Lung microvascular endothelial cell (primary cell): ENCODE data around the gene RANBP3. TPM values are rescaled to one million over a fixed set of nuclear protein-coding genes. Genes with fewer than 3 reads are reported as not detected.

ENCODE experiments used
- DNase-seq, 2 donors: peaks; one replicate each; pipeline versions ENCODE4 v3.0.0 to v3.0.0-alpha.2; 2010; ENCODE audit warnings: low read depth in 2 of 2
- total RNA-seq: library from RNA; depleted of rRNA; stranded (reverse); fragments of >200 nt; gene quantifications from 2 replicates; pipeline ENCODE4 v1.2.1, GENCODE V29; 2014

RANBP3 gene
- total RNA-seq, 1 donor from 2014 or later: 25.4 TPM

DNA sequence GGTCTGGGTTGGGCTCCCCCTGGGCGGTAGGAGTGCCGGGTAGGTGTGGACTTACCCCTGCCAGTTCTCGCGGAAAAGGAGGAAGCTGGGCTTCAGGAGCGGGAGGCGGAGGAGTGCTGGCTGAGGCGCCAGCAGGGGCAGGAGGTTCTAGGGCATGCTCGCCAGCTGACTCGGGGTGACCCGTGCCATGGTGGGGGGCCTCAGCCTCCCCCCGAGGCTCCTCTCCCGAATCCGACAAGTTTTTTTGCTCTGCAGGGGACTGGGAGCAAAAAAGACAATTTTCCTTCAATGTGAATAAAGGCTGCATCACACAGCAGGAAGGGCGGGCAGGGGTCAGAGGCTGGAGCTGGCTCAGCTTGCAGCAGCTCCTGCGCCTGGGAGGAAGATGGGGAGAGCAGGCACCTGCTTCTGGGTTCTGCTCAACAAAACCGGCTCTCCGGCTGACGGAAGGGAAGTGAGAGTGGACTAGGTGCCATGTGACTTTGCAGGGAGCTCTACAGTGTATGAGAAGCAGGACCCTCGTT is 26.5 kb downstream of the RANBP3 start:
- peak; percentile 19 to 38 for DNase-seq

DNA sequence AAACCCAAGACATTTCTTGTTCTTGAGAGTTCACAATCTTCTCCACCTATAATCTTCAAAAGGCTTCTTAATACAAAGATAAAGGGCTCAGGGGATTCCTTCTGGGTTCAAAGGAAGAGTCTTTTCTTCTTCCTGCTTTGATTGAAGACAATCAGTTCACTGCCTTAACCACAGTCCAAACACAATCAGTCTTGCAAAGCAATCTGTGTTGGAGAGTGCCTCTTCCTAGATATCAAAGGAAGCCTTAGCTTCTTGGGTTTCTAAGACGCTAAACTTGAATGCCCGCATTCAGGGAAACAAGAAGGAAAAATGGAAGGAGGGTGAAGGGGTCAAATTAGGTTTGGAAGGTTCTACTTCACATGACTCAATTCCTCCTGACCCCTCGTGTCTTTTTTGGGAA is 27.2 kb downstream of the RANBP3 start:
- no peak for DNase-seq

DNA sequence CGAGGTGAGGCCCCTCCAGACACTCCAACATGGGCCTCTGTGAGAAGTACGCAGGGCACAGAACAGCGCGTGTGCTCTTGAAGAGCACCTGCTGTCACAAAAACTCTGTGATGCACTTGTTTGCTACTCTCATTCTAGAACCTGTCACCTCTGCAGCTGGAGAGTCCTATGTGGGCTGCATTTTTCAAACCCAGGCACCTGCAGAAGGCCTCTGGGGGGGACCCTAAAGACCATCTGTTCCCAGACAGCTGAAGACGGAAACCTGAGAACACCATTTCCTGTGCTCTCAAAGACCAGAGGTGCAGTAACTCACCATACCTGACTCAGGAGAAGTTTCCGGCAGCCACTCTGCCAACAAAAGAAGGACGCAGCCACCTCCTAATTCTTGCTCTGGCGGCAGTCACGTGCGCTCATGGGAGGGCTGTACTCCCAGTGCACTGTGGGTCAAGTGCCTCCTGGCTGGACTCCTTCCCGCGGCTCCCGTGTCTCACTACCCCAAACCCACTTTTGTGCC is 28.1 kb downstream of the RANBP3 start:
- DNase-seq: no peak

DNA sequence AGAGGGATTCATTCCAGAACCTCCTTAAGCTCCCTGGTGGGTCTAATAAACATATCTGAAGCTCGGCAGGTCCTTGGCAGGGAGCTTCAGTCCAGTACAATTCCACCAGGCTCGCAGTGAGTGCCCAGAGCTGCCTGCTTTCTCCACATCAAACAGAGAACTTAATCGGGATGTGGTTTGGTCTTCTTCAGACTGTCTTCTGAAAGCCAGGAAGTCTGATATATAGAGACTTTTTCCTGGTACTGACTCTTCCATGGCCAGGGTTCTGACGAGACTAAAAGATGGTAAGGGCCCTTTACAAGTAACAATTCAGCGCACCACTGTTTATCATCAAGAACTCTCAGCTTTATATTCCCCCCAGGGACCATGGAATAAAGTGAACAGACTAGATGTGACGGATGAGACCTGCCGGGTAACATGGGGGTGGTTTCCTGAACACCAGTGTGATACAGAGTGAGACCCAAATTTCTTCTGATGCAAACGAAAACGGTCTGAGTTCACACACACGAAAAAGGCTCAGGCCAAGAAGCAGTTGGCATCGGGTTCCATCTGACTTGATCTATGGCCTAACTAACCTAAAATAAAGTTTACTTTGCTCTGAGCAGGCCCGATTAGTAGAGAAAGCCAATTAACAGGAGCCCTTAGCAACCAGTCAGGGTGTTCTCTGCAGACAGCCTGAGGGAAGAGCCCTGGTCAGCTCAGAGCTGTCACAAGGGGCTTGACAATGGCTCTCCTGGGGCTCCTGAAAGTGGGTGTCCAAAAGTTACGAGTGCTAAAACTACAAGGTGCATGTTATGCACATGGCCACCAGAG is 29.0 kb downstream of the RANBP3 start:
- DNase-seq: no peak

DNA sequence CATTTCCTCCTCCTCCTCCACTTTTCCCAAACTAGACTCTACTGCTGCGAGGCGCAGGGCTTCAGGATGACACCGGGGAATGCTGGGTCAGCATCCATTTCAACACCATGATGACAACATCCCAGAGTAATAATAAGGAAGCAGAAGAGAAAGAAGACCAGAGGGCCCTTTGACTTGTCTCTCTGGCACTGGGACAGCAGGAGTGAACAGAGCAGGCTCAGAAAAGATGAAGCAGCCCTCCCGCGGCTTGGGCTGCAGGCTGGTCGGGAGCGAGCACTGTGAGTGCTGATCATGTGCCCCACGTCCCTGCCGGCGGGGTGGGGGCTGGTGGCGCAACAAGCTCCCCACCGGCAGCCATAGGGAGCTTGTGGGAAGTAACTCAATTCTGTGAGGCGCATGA is 30.5 kb downstream of the RANBP3 start:
- no peak for DNase-seq

DNA sequence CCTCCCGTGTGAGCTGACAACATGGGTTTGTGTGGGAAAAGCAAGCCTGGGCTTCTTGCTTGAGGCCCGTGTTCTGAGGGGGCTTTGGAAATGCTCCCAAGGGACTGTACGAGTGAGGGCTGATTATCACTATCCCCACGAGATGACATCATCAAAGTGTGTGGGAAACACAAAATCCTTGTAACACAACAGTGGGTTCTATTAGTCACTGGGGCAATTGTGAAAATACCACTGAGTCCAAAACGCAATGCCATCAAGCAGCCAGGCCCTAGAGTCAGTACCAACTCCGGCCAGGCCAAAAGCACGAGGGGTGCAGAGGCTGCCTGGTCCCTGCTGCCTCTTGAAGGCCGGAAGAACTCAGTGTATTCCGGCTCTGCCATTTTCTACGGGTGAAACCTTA is 34.3 kb downstream of the RANBP3 start:
- no peak for DNase-seq

DNA sequence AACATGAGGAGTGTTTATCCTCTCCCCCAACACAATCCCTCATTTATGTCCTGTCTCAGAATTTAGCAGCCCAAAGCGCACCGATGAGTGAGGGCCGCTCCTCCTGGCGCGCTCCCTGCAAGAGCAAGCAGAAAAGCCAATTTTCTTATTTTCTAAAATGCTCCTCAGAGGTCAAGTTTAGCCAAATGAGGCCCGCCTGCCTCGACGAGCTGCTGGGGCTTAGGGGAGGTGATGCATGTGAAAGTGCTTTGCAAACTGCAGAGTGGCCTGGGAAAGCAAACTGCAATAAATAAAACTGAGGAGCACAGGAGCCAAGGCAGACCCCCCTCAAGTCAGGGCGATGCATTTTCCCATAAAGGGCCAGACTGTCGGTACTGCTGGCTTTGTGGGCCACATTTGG is 34.9 kb downstream of the RANBP3 start:
- no peak for DNase-seq

DNA sequence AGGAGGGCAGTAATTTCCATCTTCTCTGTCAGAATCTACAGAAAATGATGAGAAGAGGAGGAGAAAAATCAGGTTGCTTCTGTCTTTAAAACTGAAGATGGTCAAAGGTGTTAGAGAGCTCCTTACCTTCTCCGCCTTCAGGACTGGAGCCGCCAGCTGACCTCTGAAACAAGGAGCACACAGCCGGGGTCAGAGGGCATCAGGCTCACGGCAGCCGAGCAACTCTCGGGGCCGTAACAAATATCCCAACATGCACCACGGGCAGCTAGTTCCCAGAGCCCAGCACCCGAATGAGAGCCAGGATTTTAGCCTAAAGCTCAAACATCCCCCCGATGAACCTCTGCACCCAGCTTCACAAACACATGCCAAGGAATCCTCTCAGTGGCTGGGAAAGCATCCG is 36.3 kb downstream of the RANBP3 start:
- DNase-seq: no peak

DNA sequence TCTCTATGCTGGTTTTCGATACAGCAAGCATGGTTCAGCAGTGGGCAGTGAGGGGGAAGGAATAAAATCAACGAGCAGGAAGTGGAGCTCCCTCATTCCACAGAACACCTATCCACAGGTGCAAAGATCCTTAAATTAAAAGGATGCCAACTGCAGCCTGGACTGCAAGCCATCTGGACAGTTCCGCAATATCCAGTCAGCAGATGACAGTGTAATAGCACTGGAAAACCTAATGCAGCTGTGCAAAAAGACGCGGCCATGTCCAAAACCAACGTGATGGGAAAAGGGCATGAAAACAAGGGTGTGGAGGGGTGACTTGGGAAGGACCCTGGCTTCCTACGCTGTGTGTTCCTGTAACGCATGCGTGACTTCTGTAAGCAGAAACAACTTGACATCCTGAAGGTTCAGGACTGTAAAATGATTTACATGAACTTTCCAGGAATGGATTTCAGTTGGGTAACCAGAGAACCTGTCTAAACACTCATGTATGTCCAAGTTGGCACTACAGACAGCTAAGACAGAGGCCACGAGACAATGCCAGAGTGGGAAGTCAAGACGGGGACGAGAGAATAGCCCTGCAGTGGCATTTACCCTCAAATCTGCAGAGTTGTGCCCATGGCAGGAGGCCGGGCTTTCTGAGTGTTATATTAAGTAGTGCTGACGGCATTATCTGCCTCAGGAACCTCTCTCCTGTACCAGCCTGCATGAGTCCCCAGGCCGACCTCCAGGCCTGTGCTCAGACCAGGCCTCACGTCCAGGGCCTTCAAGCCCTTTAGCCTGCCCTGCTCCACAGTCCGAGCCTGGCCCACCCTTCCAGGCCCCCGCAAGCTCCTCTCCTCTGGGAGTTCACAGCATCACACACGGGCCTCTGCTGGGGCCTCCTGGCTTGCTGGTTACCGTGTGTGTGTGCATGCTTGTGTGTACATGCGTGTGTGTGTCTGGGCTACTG is 37.4 kb downstream of the RANBP3 start:
- no peak for DNase-seq

DNA sequence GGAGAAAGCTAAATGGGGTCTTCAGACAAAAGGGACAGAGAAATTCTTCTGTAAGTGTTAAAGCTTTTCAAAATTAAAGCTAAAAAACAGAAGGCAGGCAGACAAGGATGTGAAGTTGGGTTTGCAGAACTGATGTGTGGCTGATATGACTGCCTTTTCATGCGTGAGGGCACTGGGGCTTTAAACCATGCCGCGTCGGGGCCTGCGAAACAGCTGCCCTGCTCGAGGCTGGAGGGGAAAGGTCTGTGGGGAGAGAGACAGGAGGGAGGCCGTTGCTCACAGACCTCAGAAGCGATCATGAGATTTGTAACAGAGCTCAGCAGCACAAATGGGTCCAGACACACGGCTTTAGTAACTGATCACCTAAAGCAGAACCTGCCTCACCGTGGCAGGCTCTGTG is 40.4 kb downstream of the RANBP3 start:
- no peak for DNase-seq

DNA sequence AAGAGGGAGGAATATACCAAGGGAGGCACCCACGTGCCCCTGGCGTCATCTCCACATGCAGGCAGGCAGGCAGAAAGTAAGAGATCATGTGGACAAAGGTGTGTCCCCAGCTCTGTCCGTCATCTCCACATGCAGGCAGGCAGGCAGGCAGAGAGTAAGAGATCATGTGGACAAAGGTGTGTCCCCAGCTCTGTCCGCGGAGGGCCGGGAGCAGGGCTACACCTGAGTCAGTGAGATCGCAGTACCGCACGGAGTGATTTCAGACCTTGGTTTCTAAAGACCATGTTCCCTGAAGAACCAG is 41.7 kb downstream of the RANBP3 start:
- no peak for DNase-seq

DNA sequence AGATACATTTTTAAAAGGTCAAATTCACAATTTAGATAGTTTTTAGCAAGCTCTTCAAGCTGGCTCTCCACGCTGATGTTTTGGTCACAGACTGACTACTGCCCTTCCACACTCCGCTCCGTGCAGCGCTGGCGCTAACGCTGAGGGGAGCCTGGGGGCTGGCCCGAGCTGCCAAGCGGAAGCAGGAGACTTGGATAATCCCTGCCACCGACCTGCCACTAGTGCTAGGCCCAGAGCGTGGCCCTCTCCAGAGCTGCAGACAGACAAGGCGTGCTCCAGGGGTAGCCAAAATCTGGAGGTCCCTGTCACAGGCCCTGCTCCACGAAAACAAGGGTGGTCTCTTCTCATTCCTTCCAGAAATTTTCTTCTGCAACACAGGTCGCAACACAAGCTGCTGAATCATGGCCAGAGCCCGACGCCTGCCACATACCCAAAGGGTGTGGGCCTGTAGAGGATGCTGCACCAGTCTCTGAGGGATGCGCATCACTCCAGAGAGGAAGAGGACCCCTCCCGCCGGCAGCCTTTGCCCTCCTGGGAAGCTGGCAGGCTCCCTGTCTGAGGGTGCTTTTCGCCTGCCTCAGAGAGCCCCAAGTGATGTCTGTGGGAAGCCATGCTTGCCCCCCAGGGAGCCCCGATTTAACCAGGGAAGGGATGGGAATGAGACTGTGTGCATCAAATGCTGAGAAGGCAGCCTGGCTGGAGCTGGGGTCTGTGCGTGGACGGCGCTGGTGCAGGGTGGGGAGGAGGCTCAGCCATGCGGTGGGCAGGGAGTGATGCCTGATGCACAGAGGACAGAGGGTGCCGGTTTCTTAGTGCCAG is 42.3 kb downstream of the RANBP3 start:
- DNase-seq: no peak

DNA sequence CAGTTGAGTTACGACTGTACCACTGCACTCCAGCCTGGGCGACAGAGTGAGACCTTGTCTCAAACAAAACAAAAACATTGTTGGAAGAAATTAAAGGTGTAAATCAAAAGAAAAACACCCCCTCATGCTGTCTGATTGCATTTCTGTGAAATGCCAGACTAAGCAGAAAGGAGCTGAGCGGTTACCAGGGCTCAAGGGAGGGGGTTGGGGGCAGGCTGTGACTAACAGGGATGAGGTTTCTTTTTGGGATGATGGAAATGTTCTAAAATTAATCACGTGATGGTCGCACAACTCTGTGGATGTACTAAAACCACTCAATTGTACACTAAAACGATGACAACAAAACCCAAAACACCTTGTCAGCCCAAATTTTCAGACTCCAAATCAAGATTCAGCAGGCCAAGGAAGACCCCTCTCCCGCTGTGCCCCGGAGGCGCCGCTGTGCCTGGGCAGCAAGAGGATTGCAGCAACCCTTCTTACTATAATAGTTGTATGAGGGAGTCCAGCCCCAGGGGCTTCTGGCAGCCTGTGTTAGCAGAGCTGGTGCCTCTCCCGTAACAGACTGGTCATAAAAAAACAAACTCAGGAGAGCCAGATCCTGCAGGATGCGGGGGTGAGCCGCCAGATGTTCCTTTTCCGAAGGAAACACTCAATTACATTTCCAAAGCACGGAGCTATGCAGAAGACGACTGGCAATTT is 43.0 kb downstream of the RANBP3 start:
- peak; percentile 63 to 87 for DNase-seq

DNA sequence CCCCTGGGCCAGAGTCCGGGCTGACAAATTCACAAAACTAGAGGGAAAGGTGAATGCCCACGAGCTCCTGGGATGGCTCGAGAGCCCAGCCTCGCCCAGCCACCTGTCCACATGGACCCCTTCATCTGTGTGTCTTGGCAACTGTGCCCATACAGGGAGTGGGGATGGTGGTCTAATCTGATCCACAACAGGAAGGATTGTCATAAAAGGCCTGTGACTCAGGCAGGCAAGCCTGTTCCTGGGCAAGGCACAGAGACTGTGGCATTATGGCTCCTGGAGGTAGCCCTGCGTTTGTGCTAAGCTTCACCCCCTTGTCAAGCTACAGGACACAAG is 43.9 kb downstream of the RANBP3 start:
- DNase-seq: peak; percentile 53 to 74

DNA sequence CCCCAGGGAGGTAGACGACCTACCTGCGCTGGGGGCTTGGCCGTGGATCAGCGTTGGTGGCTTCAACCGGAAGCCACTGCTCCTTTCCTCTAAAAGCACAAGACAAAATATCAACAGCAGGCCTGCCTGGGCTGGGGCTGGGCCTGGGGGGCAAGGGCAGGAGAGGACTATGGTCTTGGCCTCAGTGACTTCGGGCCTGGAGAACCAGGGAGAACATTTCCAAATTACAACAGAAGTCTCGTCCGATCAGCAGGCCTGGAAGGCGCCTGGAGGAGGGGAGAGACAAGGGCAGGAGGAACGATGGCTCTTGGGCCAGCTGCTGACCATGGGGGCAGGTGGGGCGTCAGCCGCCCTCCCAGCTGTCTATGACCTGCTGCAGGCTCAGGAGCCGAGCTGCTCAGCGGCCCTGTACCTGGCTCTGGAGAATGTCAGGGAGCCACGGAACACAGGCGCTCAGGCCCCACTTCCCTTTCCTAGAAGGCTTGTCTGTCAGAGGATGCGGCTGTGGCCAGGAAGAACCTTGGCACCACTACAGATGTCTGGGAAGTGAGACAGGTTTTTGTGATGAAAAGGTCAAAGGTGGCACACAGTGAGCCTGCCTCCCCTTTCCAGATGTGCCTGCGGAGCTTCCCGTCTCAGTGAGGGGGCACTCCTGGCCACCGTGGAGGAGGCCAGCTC is 44.4 kb downstream of the RANBP3 start:
- DNase-seq: peak; percentile 33 to 37

DNA sequence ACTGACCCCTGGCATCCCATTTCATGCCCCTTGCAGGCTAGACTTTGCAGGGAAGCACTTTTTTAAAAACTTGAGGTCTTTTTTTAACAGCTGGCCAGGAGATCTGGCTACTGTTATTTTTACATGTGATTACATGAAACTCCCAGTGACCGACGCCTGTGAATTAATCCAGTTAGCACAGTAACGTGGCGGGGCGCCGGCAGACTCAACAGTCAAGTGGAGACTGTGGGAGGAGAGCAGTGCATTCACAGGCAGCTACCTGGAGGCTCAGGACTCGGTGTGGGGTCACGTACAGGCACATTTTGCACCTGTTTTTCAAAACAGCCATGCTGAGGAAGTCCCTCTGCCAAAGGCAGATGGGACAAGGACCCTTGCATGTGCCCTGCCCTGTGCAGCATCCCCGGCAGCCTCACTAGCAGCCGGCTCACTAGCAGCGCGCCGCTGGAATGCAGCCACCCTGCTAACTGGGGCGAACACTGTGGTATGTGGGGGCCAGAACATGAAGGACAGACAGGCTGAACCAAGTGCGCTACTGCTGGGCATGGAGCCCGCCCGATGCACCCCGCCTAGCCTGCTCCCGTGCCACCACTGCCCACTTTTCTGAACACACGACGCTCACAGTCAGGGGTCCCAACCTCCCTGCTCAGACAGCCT is 45.2 kb downstream of the RANBP3 start:
- no peak for DNase-seq

DNA sequence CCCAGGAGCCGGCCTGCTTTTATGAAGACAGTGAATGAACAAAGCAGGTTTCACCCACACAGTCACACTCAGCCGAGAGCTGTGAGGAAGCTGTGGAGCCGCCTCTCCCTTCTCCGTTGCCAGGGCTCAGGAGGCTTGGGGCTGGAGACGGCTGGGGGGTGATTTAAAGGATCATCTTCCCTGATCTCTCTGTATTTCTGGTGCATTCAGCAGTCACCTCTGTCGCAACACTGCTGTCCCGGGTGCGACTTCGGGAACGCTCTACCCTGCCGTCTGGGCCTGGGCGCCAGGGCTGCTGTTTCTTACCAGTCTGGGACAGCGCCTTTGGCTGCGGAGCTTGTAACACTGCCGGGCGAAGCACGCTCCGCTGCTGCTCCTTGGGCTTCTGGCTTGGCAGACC is 45.8 kb downstream of the RANBP3 start:
- DNase-seq: no peak

DNA sequence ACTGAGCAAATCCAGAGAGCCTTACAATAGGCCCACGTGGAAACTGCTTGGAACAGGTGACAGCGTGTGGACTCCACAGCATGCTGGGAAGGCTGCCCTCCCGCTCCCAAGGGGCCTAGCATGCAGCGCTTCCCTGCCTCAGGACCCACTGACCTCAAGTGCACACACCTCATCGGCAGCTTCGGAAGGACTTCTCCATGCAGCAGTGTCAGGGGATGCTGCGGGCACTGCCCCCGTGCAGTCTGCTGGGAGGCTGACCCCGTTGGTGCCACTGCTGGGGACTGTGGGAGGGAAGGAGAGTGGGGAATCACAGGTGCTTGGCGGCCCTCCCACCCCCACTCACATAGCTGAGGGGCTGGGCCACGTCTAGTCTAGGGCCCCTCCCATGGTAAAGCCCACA is 46.7 kb downstream of the RANBP3 start:
- DNase-seq: no peak

DNA sequence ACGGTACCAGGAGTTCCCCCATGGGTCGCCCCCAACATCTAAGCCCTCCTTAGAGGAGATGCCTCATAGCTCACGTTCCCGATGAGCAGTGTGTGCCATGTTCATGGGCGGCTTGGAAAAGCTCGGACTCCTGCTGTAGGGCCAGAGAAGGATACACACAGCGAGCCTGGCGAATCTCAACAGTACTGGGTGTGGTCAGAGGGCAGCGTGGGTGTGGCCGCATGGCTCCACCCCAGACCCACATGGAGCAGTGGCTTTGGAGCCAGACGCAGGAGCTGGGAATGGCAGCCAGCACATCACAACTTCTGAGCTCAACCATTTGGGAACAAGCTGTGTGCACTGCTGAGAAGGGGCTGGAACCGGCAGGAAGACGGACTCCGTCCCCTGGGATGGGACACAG is 48.3 kb downstream of the RANBP3 start:
- no peak for DNase-seq

DNA sequence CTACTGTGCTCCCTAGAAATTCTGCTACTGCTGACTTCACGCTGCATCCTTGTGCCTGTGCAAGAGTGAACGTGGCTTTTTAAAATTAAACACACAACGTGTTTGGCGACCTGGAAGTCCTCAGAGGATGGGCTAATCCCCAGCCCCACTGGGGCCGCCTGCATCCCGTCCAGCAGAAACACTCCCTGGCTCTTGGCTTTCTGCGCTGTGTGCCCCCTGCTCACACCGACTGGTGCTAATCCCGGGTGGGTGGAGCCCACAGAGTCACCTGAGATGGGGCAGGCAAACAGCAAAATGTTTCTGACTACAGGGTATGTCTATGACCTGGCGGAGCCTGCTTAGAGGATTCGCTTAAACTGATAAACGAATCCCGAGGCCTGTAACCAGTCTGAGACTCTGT is 48.8 kb downstream of the RANBP3 start:
- DNase-seq: no peak
